ENCODE data around the gene CYCS. TPM values are rescaled to one million over a fixed set of nuclear protein-coding genes. Genes with fewer than 3 reads are reported as not detected.

CYCS gene
- 60.6 and 65.9 TPM in 2 replicates for total RNA-seq (2014; rRNA removed; shearing (Covaris generic))

GRCh38 chr7:25125137-25125946 lies at the start of gene CYCS:
TSS of gene CYCS (minus strand) at chr7:25125260. CDS start at chr7:25124119, 1,141 bp downstream.

Other genes with a start within 250 kb of the CYCS start
- gene OSBPL3, start 145.1 kb downstream of the CYCS start, total RNA-seq (2014; rRNA removed; shearing (Covaris generic)), result 17.7 and 24.0 TPM in 2 replicates
- not detected in 2 replicates for gene NPVF, start 103.2 kb upstream of the CYCS start, total RNA-seq (2014; rRNA removed; shearing (Covaris generic))

Measured in A375 (cell line).